H1 (cell line): ENCODE data around the gene SAMMSON. TPM values are rescaled to one million over a fixed set of nuclear protein-coding genes. Genes with fewer than 3 reads are reported as not detected.

ENCODE experiments used
- CTCF ChIA-PET: fragments of 300-600 bp; sonication (Branson Sonifier 250); formaldehyde crosslinking; loops from one replicate; lab custom pipeline; 2021; ENCODE audit not compliant: partially characterized antibody; lab: Charles Lee
- POLR2A ChIA-PET: fragments of 300-600 bp; sonication (Branson Sonifier 250); formaldehyde crosslinking; loops from one replicate; lab custom pipeline; 2021; ENCODE audit warnings: inconsistent platforms; ENCODE audit not compliant: partially characterized antibody; lab: Charles Lee
- DNase-seq, 2 experiments: peaks; one replicate each; pipeline versions ENCODE4 v3.0.0 to v3.0.0-alpha.2; 2010 to 2022; ENCODE audit warnings: low spot score in 2 of 2, low read depth in 1 of 2, mixed read lengths in 1 of 2
- FAIRE-seq: peaks from 2 replicates; lab custom pipeline; 2011; peaks lifted over from hg19 to GRCh38; lab: Jason Lieb, UNC
- H2AFZ ChIP-seq: 2 replicates; pipeline ENCODE4 v1.8.1; 2012; ENCODE audit warnings: low read length, inconsistent platforms
- H2AK5ac ChIP-seq: 2 replicates; pipeline ENCODE4 v1.6.1; 2013; ENCODE audit warnings: low read depth, low read length
- H2BK120ac ChIP-seq: replicated peaks from 2 replicates; pipeline ENCODE3; 2013; ENCODE audit warnings: low read depth, low read length, inconsistent platforms
- H2BK12ac ChIP-seq: 2 replicates; pipeline ENCODE4 v1.6.1; 2013; ENCODE audit warnings: low read depth, low read length
- H2BK15ac ChIP-seq: 2 replicates; pipeline ENCODE4 v1.6.1; 2013; ENCODE audit warnings: low read length
- H2BK20ac ChIP-seq: 2 replicates; pipeline ENCODE4 v1.6.1; 2013; ENCODE audit warnings: low read length
- H2BK5ac ChIP-seq: 2 replicates; pipeline ENCODE4 v1.6.1; 2013; ENCODE audit warnings: low read depth, low read length
- H3K14ac ChIP-seq: 2 replicates; pipeline ENCODE4 v1.6.1; 2013; ENCODE audit warnings: inconsistent platforms; ENCODE audit not compliant: insufficient read length
- H3K18ac ChIP-seq: 2 replicates; pipeline ENCODE4 v1.6.1; 2013; ENCODE audit warnings: low read length; ENCODE audit errors: extremely low read depth
- H3K23ac ChIP-seq: 2 replicates; pipeline ENCODE4 v1.6.1; 2013; ENCODE audit warnings: inconsistent platforms; ENCODE audit not compliant: insufficient read length
- H3K23me2 ChIP-seq: 2 replicates; pipeline ENCODE4 v1.6.1; 2013; ENCODE audit warnings: low read depth, low read length
- H3K27ac ChIP-seq: 2 replicates; pipeline ENCODE4 v1.6.1; 2011; ENCODE audit warnings: low read depth, low read length, inconsistent platforms
- H3K27me3 ChIP-seq, 4 experiments: replicated peaks in 1 of 4; 1 replicate in 1 of 4; 2 replicates in 3 of 4; pipeline versions ENCODE4 v1.6.1 to v1.8.1; 2011 to 2013; ENCODE audit warnings: low read length in 3 of 4, mild to moderate bottlenecking in 3 of 4, inconsistent platforms in 2 of 4, mixed read lengths in 2 of 4, moderate library complexity in 1 of 4; ENCODE audit not compliant: control insufficient read depth in 3 of 4, insufficient read depth in 3 of 4; ENCODE audit errors: extremely low read depth in 1 of 4
- H3K36me3 ChIP-seq, 4 experiments: 2 replicates each; pipeline versions ENCODE4 v1.6.1 to v1.8.1; 2011 to 2013; ENCODE audit warnings: mild to moderate bottlenecking in 4 of 4, low read length in 3 of 4, moderate library complexity in 2 of 4, control low read depth in 1 of 4, inconsistent platforms in 1 of 4; ENCODE audit not compliant: insufficient read depth in 4 of 4, control insufficient read depth in 2 of 4
- H3K4ac ChIP-seq: replicated peaks from 2 replicates; pipeline ENCODE3; 2013; ENCODE audit warnings: low read length, low read depth, mixed read lengths, inconsistent platforms; ENCODE audit not compliant: insufficient read length
- H3K4me1 ChIP-seq, 4 experiments: replicated peaks in 1 of 4; 1 replicate in 1 of 4; 2 replicates in 3 of 4; pipeline versions ENCODE4 v1.6.1 to v1.8.1; 2011 to 2013; ENCODE audit warnings: low read length in 3 of 4, inconsistent platforms in 2 of 4, mixed read lengths in 1 of 4; ENCODE audit not compliant: insufficient read depth in 4 of 4, control insufficient read depth in 3 of 4
- H3K4me2 ChIP-seq, 2 experiments: 2 replicates each; pipeline versions ENCODE4 v1.6.1 to v1.8.1; 2011 to 2013; ENCODE audit warnings: low read depth in 2 of 2, low read length in 2 of 2, control low read depth in 1 of 2, inconsistent platforms in 1 of 2, mild to moderate bottlenecking in 1 of 2; ENCODE audit not compliant: insufficient read depth in 1 of 2
- H3K4me3 ChIP-seq, 4 experiments: fragments of 200-600, 300-600 bp in 1 of 4; sonication (generic), shearing (Covaris generic), sonication (Bioruptor Twin) in 1 of 4; 2 replicates each; pipeline versions ENCODE4 v1.5.1 to v1.8.1; 2011 to 2016; ENCODE audit warnings: low read length in 4 of 4, low read depth in 3 of 4, control low read depth in 2 of 4, inconsistent platforms in 2 of 4, mild to moderate bottlenecking in 2 of 4, mixed read lengths in 1 of 4, moderate library complexity in 1 of 4; ENCODE audit not compliant: insufficient read depth in 2 of 4; ENCODE audit errors: extremely low read depth in 1 of 4
- H3K56ac ChIP-seq: replicated peaks from 2 replicates; pipeline ENCODE3; 2013; ENCODE audit warnings: low read depth, mild to moderate bottlenecking, mixed read lengths, low read length, inconsistent platforms; ENCODE audit not compliant: insufficient read length
- H3K79me1 ChIP-seq: 2 replicates; pipeline ENCODE4 v1.6.1; 2013; ENCODE audit warnings: low read depth, low read length, control low read depth
- H3K79me2 ChIP-seq, 2 experiments: 2 replicates each; pipeline versions ENCODE4 v1.6.1 to v1.8.1; 2012 to 2013; ENCODE audit warnings: low read length in 2 of 2, mild to moderate bottlenecking in 2 of 2, inconsistent platforms in 1 of 2; ENCODE audit not compliant: insufficient read depth in 2 of 2, control insufficient read depth in 1 of 2
- H3K9ac ChIP-seq, 4 experiments: replicated peaks in 1 of 4; 1 replicate in 1 of 4; 2 replicates in 3 of 4; pipeline versions ENCODE4 v1.6.1 to v1.8.1; 2011 to 2013; ENCODE audit warnings: low read depth in 3 of 4, low read length in 3 of 4, control low read depth in 2 of 4, mild to moderate bottlenecking in 2 of 4, moderate library complexity in 2 of 4, inconsistent platforms in 1 of 4; ENCODE audit errors: extremely low read depth in 1 of 4
- H3K9me3 ChIP-seq, 2 experiments: 2 replicates each; pipeline versions ENCODE4 v1.6.1 to v1.8.1; 2012 to 2013; ENCODE audit warnings: mild to moderate bottlenecking in 2 of 2, moderate library complexity in 2 of 2, control low read depth in 1 of 2, inconsistent platforms in 1 of 2, low read depth in 1 of 2, low read length in 1 of 2, mixed read lengths in 1 of 2; ENCODE audit not compliant: insufficient read depth in 2 of 2
- H4K20me1 ChIP-seq, 2 experiments: replicated peaks in 1 of 2; 2 replicates each; pipeline versions ENCODE3 to v1.8.1; 2011 to 2013; ENCODE audit warnings: inconsistent platforms in 2 of 2, low read length in 2 of 2, mild to moderate bottlenecking in 1 of 2; ENCODE audit not compliant: insufficient read depth in 2 of 2, control insufficient read depth in 1 of 2
- H4K5ac ChIP-seq: 2 replicates; pipeline ENCODE4 v1.6.1; 2013; ENCODE audit warnings: low read length, low read depth, mixed read lengths, inconsistent platforms; ENCODE audit not compliant: insufficient read length
- H4K8ac ChIP-seq: 2 replicates; pipeline ENCODE4 v1.8.0; 2013; ENCODE audit warnings: mild to moderate bottlenecking, moderate library complexity, low read length, inconsistent platforms; ENCODE audit not compliant: insufficient read depth; ENCODE audit errors: extremely low read depth
- H4K91ac ChIP-seq: replicated peaks from 2 replicates; pipeline ENCODE3; 2013; ENCODE audit warnings: low read length, mixed read lengths, inconsistent platforms; ENCODE audit not compliant: insufficient read length
- BACH1 ChIP-seq: IDR thresholded peaks from 2 replicates; pipeline ENCODE4 v1.6.1; 2012; ENCODE audit warnings: low read length, improper control_type of control experiment
- CBX5 ChIP-seq: fragments of 300-800, 300-1000 bp; sonication (generic); IDR thresholded peaks from 2 replicates; pipeline ENCODE4 v1.7.1; 2016; ENCODE audit warnings: antibody characterized with exemption, low read length, low read depth
- CEBPB ChIP-seq: IDR thresholded peaks from 2 replicates; pipeline ENCODE4 v1.6.1; 2012; ENCODE audit warnings: low read depth, low read length
- CHD2 ChIP-seq: IDR thresholded peaks from 2 replicates; pipeline ENCODE4 v1.6.1; 2012; ENCODE audit warnings: low read length, improper control_type of control experiment
- FOSL1 ChIP-seq: IDR thresholded peaks from 2 replicates; pipeline ENCODE4 v1.6.1; 2011; ENCODE audit warnings: mild to moderate bottlenecking, low read depth, low read length, moderate library complexity; ENCODE audit not compliant: insufficient read depth
- HDAC2 ChIP-seq, 2 experiments: fragments of 300-600 bp in 1 of 2; sonication (generic) in 1 of 2; IDR thresholded peaks; 2 replicates each; pipeline ENCODE4 v1.6.1; 2011 to 2012; ENCODE audit warnings: low read depth in 2 of 2, low read length in 2 of 2, mild to moderate bottlenecking in 2 of 2, moderate library complexity in 2 of 2, borderline replicate concordance in 1 of 2, inconsistent platforms in 1 of 2
- JUND ChIP-seq: IDR thresholded peaks from 2 replicates; pipeline ENCODE4 v1.6.1; 2011; ENCODE audit warnings: mild to moderate bottlenecking, improper control_type of control experiment, low read length
- MAFK ChIP-seq: IDR thresholded peaks from 2 replicates; pipeline ENCODE4 v1.6.1; 2012; ENCODE audit warnings: low read depth, mild to moderate bottlenecking, improper control_type of control experiment, low read length
- NRF1 ChIP-seq: IDR thresholded peaks from 2 replicates; pipeline ENCODE4 v1.6.1; 2011; ENCODE audit warnings: mild to moderate bottlenecking, low read depth, low read length, improper control_type of control experiment
- POLR2A ChIP-seq, 2 experiments: IDR thresholded peaks; 1 replicate in 1 of 2; 2 replicates in 1 of 2; pipeline ENCODE4 v1.6.1; 2011; ENCODE audit warnings: low read depth in 2 of 2, low read length in 2 of 2, mild to moderate bottlenecking in 2 of 2; ENCODE audit errors: control extremely low read depth in 1 of 2
- SP4 ChIP-seq: IDR thresholded peaks from 2 replicates; pipeline ENCODE4 v1.6.1; 2012; ENCODE audit warnings: low read length, inconsistent platforms
- YY1 ChIP-seq: IDR thresholded peaks from 2 replicates; pipeline ENCODE4 v1.6.1; 2011; ENCODE audit warnings: low read depth, mild to moderate bottlenecking, low read length
- WGBS, 2 experiments: shearing (Covaris generic) in 1 of 2; methylation state at CpG; one replicate each; pipeline versions ENCODE4 v1.1.6 to v1.1.7; 2013 to 2015; ENCODE audit warnings: low lambda C conversion rate in 2 of 2, mixed read lengths in 2 of 2, inconsistent platforms in 1 of 2, low coverage in 1 of 2, missing lambda C conversion rate in 1 of 2; ENCODE audit not compliant: insufficient replicate concordance in 2 of 2, insufficient coverage in 1 of 2, insufficient read length in 1 of 2; ENCODE audit errors: extremely low coverage in 1 of 2, missing lambda C conversion rate in 1 of 2; 5-methylcytosine and 5-hydroxymethylcytosine counted together
- polyA plus RNA-seq, 7 experiments: library from polyadenylated mRNA; depleted of rRNA in 3 of 7; stranded (reverse) in 5 of 7; unstranded in 2 of 7; fragments of >200 nt in 5 of 7; fragments of 200-250 nt in 2 of 7; gene quantifications; 1 replicate in 5 of 7; 2 replicates in 1 of 7; 4 replicates in 1 of 7; pipeline versions ENCODE4 v1.2.1 to v1.2.3, GENCODE V29; 2011 to 2013; ENCODE audit warnings: missing spikeins in 2 of 7, mixed read lengths in 2 of 7
- total RNA-seq: library from RNA; stranded (reverse); fragmentation: NEBNext Ultra II Directional; extraction: Animal tissue kit (Norgen Biotek cat#: 25700); gene quantifications from 2 replicates; pipeline ENCODE4 v1.2.1, GENCODE V29; 2021

Gene SAMMSON
- total and polyA plus RNA-seq, 2 of the 8 experiments (the other 6 are each of a cell fraction or from before 2014, with no cell fraction given), result not detected

DNA sequence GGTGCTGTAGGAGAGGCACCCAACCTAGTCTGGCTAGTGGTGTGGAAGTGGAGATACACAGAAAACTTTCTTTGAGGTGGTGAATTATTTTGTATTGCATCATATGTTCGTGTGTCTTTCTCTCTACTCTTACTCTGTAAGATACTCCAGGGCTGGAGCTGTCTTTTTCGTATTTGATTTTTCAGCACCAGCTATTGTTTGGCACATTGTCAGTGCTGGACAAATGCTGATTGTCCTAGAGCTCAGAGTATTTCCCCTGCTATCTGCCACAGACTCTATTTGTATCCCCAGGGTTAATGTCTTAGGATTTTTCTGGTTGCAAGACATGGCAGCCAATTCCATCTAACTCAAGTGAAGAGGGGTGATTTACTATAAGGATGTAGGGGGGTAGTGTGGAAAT lies 110.5 kb downstream of the SAMMSON start:
- H2AFZ ChIP-seq, result no peak overlapping the region
- H3K27me3 ChIP-seq, result no peaks in the 10 kb centered on the region
- no peaks in the 10 kb centered on the region for H3K79me2 ChIP-seq
- no peaks in the 10 kb centered on the region for H4K20me1 ChIP-seq
- H2BK120ac ChIP-seq, result no peak overlapping the region
- no peaks in the 10 kb centered on the region for H3K23me2 ChIP-seq
- H3K9ac ChIP-seq, result no peak overlapping the region
- H3K9me3 ChIP-seq, result no peaks in the 10 kb centered on the region
- H3K14ac ChIP-seq, result no peak overlapping the region
- H2BK12ac ChIP-seq, result no peak overlapping the region
- ChIA-PET CTCF (interaction anchor here (0.9 to 13.2 kb wide), 7 partner anchors 10 to 248 kb away, joined by 3 to 205 read pairs (median 4); no protein-coding TSS in a partner anchor), POLR2A (no interaction called here)
- H3K36me3 ChIP-seq, result no peaks in the 10 kb centered on the region
- H4K91ac ChIP-seq, result no peak overlapping the region
- H3K23ac ChIP-seq, result no peak overlapping the region
- no peak overlapping the region for H3K4me3 ChIP-seq
- no peak overlapping the region for H3K27ac ChIP-seq
- no peak overlapping the region for H4K8ac ChIP-seq
- H3K56ac ChIP-seq, result no peak overlapping the region
- H4K5ac ChIP-seq, result no peak overlapping the region
- no peaks in the 10 kb centered on the region for H3K4me1 ChIP-seq
- H3K4ac ChIP-seq, result no peak overlapping the region
- H3K18ac ChIP-seq, result no peak overlapping the region
- DNase-seq (no peak), FAIRE-seq (no peak)
- WGBS, 2 experiments, result 86% methylated on average over 2 of the region's 2 CpGs; no CpG with 5 or more reads in 1 of the 2 experiments
- TF ChIP-seq YY1, result no peak
- TF ChIP-seq JUND, result no peak
- TF ChIP-seq CBX5, result no peak
- TF ChIP-seq HDAC2 (IDR thresholded peaks at IDR 0.05; ENCODE audit: borderline replicate concordance in 1 of 2, low read depth in 2 of 2, low read length in 2 of 2), result no peak
- TF ChIP-seq FOSL1, result no peak
- no peak for TF ChIP-seq POLR2A (IDR thresholded peaks at IDR 0.05; ENCODE audit: control extremely low read depth in 1 of 2, low read depth in 2 of 2, low read length in 2 of 2)
- no peak for TF ChIP-seq CEBPB
- no peak for TF ChIP-seq SP4
- no peak for TF ChIP-seq MAFK
- TF ChIP-seq NRF1, result no peak
- TF ChIP-seq BACH1, result no peak
- no peak for TF ChIP-seq CHD2
- H2BK5ac ChIP-seq, result no peak overlapping the region
- H3K79me1 ChIP-seq, result no peaks in the 10 kb centered on the region
- no peak overlapping the region for H3K4me2 ChIP-seq
- no peak overlapping the region for H2AK5ac ChIP-seq
- no peak overlapping the region for H2BK20ac ChIP-seq
- no peak overlapping the region for H2BK15ac ChIP-seq
